ENCODE measurements around the gene IGF2BP2.

IGF2BP2 gene

GRCh38 chr3:185766329-185767001, 58.4 kb downstream of the IGF2BP2 start:
- no peak overlapping the region for H3K4me3 ChIP-seq (ENCODE audit: low read depth in 1 of 2, low read length in 1 of 2)
- H3K36me3 ChIP-seq = no peaks in the 10 kb centered on the region
- no peak overlapping the region for H3K27ac ChIP-seq
- no peaks in the 10 kb centered on the region for H3K27me3 ChIP-seq
- no peaks in the 10 kb centered on the region for H3K9me3 ChIP-seq
- no peak for TF ChIP-seq CTCF (IDR thresholded peaks at IDR 0.05)
- H3K4me1 ChIP-seq (ENCODE audit: control insufficient read depth in 1 of 2, insufficient read depth in 1 of 2, low read depth in 1 of 2, low read length in 1 of 2) = peaks cover 0 to 30% of the 10 kb centered on the region in 2 experiments

- no peaks in the 10 kb centered on the region for H3K9me3 ChIP-seq
- TF ChIP-seq CTCF (IDR thresholded peaks at IDR 0.05) = no peak
- H3K4me1 ChIP-seq (ENCODE audit: control insufficient read depth in 1 of 2, insufficient read depth in 1 of 2, low read depth in 1 of 2, low read length in 1 of 2) = peaks cover 0 to 39% of the 10 kb centered on the region in 2 experiments
- H3K27me3 ChIP-seq = no peaks in the 10 kb centered on the region
- no peak overlapping the region for H3K4me3 ChIP-seq (ENCODE audit: low read depth in 1 of 2, low read length in 1 of 2)
- no peaks in the 10 kb centered on the region for H3K36me3 ChIP-seq
- no peak overlapping the region for H3K27ac ChIP-seq
These were observed 59.9 kb downstream of the IGF2BP2 start for GRCh38 chr3:185764980-185765370.

- Histone ChIP-seq H3K9me3 (no peaks in the 10 kb centered on the region), H3K4me1 (ENCODE audit: control insufficient read depth in 1 of 2, insufficient read depth in 1 of 2, low read depth in 1 of 2, low read length in 1 of 2) (peaks cover 0 to 39% of the 10 kb centered on the region in 2 experiments), H3K36me3 (no peaks in the 10 kb centered on the region), H3K27me3 (no peaks in the 10 kb centered on the region), H3K27ac (no peak overlapping the region), H3K4me3 (ENCODE audit: low read depth in 1 of 2, low read length in 1 of 2) (no peak overlapping the region)
- no peak for TF ChIP-seq CTCF (IDR thresholded peaks at IDR 0.05)
These were observed 60.5 kb downstream of the IGF2BP2 start for GRCh38 chr3:185764163-185764979.

- peaks cover 0 to 39% of the 10 kb centered on the region in 2 experiments for H3K4me1 ChIP-seq (ENCODE audit: control insufficient read depth in 1 of 2, insufficient read depth in 1 of 2, low read depth in 1 of 2, low read length in 1 of 2)
- H3K9me3 ChIP-seq = no peaks in the 10 kb centered on the region
- no peaks in the 10 kb centered on the region for H3K27me3 ChIP-seq
- TF ChIP-seq CTCF (IDR thresholded peaks at IDR 0.05) = no peak
- no peak overlapping the region for H3K4me3 ChIP-seq (ENCODE audit: low read depth in 1 of 2, low read length in 1 of 2)
- no peak overlapping the region for H3K27ac ChIP-seq
- H3K36me3 ChIP-seq = no peaks in the 10 kb centered on the region
These were observed 61.4 kb downstream of the IGF2BP2 start for GRCh38 chr3:185763347-185764005.

GRCh38 chr3:185760550-185760949, 64.3 kb downstream of the IGF2BP2 start:
- H3K4me3 ChIP-seq (ENCODE audit: low read depth in 1 of 2, low read length in 1 of 2) = no peak overlapping the region
- H3K9me3 ChIP-seq = no peaks in the 10 kb centered on the region
- no peaks in the 10 kb centered on the region for H3K27me3 ChIP-seq
- TF ChIP-seq CTCF (IDR thresholded peaks at IDR 0.05) = no peak
- H3K27ac ChIP-seq = no peak overlapping the region
- H3K4me1 ChIP-seq (ENCODE audit: control insufficient read depth in 1 of 2, insufficient read depth in 1 of 2, low read depth in 1 of 2, low read length in 1 of 2) = peaks cover 0 to 31% of the 10 kb centered on the region in 2 experiments
- no peaks in the 10 kb centered on the region for H3K36me3 ChIP-seq

All from neutrophil (primary cell).